ENCODE results near the gene SLC29A3.

Gene SLC29A3

DNA sequence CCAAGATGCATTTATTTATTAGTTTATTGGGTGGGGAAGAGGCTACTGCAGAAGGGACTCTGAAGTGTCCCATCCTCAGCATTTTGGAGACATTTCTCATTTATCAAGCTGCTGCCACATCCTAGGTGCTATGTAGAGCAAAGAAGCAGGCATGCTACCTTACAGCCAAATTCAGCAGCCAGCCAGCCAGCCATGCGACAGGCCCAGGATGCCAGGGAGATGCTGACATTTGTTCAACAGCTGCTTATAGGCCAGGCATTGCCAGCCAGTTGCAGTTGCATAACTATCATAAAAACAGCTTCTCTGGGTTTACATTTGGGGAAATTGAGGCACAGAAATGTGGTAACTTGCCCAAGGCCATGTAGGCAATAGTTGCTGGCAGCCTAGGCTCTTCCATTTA, 2.3 kb downstream of the SLC29A3 start:
- DNase-seq (ENCODE audit: low spot score): no peak

DNA sequence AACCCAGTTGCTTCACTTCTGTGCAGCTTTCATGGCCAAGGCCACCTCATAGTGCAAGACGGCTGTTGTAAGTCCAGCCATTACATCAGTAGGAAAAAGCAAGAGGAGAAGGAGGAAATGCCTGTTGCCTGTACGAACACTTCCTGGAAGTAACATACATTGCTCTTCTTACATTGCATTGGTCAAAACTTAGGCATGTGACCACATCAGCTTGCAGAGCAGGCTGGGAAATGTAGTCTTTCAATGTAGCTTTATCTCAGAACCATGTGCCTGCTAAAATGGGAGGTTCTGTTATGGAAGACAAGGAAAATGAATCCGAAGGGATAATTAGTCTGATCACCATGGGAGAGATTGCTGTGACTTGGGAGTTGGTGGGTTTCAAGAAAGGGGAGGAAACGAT, 4.3 kb downstream of the SLC29A3 start:
- DNase-seq (ENCODE audit: low spot score): no peak

DNA sequence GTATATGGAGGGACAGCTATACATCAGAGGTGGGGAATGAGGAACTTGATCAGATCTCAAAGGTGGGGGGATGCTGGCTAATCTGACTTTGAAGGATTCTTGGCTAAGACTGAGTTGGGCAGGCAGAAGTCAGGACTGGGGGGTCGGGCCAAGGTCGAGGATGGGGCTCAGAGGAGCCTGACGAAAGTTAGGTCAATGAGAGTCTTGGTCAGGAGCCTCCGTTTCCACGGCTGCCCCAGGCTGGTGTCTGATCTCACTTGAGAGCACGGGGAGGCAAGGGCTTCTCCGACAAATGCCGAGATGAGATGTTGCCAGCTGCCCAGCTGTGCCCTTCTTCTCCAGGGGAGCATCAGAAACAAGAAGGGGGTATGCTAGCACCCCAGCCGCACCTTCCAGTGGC, 5.7 kb downstream of the SLC29A3 start:
- no peak for DNase-seq (ENCODE audit: low spot score)

DNA sequence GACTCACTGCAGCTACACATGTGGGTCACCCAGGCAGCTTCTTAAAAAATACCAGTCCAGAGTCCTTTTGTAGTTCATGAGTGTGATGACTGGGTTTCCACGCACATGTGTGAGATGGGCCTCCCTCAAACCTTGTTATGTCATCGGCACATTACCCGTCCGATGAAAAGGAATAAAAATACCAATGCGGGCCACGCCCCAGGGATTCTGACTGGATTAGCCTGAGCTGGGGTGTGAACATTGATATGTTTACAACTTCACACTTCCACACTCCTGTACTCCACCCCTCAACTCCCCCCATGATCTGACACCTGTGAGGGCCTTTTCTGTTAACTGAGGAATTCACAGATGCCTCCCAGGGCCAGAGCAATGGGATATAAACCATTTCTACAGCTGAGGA, 6.2 kb downstream of the SLC29A3 start:
- DNase-seq (ENCODE audit: low spot score): no peak

DNA sequence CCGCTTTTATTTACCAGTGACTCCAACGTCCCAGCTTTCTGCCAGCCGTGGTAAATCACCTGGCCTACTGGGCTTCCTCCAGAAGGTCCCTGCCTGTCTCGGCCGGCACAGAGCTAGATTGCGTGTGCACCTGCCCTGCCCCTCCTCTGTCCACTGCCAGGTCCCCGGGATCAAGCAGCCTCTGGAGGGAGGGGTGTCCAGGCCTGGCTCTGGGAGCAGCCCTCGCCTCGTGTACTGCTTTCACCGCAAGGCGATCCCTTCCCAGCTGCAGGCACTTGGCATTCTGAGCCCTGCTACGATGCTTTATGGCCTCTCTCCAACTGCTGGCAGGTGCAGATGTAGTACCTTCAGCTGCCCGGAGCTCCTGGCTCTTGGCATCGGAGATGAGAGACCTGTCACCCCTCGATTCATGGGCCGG, 7.4 kb downstream of the SLC29A3 start:
- DNase-seq (ENCODE audit: low spot score): no peak

DNA sequence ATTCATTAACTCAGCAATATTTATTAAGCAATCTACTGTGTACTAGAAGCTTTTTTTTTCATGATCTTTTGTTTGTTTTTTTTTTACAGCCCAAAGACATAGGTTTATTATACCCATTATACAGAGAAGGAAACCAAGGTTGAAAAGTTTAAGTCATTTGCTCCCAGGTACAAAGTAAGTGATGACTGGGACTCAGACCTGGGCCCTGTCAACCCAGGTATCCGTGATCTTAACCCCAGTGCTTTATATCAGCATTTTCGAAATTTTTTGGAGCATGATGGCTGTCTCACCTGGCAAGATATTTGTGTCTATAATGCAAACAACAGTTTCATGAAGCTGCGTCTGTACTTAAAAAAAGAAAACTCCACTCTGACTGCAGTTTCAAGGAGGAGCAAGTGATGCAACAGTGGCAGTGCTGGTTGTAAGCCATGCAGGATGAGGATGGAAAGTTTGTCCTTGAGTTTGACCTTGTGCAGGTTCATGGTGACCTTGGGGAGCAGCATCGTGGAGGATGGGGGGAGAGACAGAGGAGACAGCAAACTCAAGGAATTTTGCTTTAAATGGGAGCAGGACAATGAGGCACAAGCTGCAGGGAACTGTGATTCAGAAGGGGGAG, 11.8 kb downstream of the SLC29A3 start:
- no peak for DNase-seq (ENCODE audit: low spot score)

DNA sequence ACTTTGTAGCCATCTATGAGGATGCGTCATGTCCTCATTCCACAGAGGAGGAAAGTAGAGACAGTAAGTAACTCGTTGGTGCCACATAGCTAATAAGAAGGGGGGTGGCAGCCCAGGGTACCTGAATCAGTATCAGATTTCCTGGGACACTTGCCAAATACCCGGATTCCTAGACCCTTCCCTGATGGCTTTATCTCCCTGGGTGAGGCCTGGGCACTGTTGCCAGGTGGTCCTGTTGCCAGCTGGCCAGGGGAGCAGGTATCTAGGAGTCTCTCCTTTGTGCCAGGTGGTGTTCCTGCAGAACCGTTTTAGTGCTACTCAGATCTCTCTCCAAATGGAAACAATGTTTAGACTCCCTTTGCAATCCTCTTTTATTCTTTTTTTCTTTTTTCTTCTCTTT, 12.7 kb downstream of the SLC29A3 start:
- no peak for DNase-seq (ENCODE audit: low spot score)

DNA sequence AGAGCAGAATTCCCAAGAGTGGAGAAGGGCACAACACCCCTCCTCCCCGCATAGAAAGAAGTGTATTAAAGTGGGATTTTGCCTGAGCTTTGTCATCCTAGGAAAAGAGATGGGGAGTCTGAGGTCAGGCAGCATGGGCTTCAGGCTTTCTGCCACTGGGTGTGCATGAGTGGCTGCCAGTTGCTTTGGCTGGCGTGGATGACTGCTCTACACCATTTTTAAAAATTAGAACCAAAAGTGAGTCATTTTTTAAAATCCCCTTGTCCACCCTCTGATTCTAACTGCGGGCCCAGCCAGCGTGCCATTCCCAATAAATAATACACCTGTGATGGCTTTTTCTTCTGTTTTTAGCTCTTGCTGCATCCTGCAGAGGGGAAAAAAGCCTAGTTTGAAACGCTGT, 13.4 kb downstream of the SLC29A3 start:
- DNase-seq (ENCODE audit: low spot score): no peak

DNA sequence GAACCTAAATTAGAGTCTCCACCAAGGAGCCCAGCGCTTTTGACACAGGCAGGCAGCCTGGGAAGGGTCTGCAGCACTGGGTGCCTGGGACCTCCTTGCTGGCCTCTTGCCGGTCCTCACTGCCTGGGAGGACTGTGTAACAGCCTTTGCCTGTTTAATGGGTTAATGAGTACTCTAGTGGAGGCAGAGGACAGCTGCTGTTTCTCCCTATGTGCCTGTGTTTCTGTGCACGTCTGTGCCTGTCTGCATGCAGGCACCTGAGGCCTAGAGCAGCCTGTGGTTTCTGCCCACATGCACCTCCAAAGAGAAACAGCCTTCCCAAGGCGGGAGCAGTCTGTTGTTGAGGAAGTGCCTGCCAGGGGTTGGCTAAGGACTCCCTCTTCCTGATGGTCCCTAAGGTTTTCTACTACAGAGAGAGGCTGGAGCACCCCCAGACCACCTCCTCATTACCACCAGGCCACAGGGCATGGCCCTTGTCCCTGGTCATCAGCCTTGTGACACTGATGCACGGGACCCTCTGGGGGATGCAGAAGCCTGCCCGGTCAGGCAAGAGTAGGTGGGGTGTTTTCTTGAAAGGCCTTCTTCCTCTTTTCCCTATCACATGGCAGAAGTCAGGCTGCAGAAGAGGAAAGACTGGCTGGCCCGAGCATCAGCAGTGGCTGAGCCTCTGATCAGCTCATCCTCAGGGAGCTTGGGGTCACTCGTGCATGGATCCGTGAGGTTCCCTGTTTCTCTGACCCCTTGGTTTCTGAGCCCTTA, 14.2 kb downstream of the SLC29A3 start:
- no peak for DNase-seq (ENCODE audit: low spot score)

DNA sequence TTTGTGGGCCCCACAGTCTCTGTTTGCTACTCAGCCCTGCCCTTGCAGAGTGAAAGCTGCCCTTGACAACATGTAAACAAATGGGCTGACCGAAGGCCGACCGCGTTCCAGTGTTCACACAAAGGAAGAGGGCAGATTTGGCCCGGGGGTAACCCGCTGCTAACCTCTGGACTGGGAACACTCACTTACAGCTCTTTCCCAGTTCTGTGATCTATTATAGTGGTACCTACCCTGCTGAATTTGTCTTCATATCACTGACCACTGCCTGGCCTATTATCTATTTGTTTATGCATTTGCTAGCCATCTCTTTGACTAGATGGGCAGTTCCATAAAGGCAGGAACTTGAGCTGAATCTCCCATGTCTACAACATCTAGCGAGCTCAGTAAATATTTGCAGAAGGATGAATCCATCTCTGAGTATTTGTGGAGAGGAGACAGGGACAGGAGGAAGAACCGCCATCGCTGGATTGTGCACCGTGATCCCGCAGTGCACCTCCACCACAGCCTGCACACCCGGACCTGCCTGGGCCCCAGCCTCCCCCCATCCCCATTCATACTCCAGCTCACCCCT, 15.2 kb downstream of the SLC29A3 start:
- no peak for DNase-seq (ENCODE audit: low spot score)

DNA sequence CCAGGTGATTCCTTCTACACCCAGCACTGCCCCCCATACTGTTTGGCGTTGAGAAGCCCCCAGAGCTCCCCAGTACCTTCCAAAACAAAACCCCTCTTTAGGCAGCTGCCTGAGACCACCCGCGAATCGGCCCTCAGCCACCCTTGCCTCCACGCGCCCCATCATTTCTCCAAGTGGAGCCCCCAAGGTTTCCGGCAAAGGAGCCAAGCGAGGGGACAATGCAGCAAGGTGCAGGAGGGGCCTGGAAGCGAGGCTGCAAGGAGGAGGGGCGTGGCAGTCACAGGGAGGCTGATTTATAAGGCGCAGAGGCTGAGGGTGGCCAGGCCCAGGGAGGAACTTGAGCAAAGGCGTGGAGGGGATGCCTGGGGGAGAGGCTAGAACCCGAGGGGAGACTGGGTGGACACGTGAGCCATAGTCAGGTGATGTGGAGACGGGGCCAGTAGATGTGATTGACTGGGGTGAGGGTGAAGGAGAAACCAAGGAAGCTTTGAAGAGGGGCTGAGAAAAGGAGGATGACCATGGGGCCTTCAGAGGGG, 16.2 kb downstream of the SLC29A3 start:
- DNase-seq (ENCODE audit: low spot score): no peak

DNA sequence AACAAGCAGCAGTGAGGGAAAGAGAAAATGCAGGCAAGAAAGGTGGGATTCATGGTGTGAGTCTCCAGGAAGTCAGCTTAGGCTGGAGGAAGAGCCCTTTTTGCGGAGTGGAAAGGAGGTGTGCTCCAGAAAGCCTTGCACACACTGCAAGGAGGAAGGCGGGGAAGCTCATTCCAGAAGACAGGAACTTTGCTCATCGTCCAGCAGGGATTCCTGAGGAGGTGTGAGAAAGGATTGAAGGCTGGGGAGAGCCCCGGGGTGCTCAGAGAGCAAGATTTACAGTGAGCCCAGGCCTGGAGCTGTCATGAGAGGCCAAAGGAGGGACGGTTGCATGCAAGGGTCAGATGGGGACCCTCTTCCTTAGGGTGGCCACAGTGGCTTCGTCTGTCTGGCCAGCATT, 17.6 kb downstream of the SLC29A3 start:
- no peak for DNase-seq (ENCODE audit: low spot score)

DNA sequence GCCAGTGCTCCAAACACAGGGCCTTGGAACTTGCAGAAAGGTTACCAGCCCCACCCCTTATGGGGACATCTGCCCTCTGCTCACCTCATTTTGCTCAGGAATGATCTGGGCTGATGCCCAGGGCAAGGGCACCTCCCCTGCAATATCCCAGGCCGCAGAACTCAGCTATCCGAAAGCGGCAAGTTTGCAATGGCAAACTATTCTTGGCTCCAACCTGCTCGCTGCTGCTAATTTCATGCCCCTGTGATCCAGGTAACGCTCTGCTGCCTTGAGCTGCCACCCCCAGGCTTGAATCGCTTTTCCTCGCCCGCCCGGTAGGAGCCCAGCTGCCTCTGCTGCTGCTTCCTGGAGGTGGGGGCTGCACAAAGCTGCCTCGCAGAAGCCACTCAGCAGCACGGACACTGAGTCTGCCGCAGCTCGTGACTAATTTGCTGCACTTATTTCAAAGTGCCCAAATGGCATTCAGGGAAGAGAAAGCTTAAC, 18.2 kb downstream of the SLC29A3 start:
- no peak for DNase-seq (ENCODE audit: low spot score)

DNA sequence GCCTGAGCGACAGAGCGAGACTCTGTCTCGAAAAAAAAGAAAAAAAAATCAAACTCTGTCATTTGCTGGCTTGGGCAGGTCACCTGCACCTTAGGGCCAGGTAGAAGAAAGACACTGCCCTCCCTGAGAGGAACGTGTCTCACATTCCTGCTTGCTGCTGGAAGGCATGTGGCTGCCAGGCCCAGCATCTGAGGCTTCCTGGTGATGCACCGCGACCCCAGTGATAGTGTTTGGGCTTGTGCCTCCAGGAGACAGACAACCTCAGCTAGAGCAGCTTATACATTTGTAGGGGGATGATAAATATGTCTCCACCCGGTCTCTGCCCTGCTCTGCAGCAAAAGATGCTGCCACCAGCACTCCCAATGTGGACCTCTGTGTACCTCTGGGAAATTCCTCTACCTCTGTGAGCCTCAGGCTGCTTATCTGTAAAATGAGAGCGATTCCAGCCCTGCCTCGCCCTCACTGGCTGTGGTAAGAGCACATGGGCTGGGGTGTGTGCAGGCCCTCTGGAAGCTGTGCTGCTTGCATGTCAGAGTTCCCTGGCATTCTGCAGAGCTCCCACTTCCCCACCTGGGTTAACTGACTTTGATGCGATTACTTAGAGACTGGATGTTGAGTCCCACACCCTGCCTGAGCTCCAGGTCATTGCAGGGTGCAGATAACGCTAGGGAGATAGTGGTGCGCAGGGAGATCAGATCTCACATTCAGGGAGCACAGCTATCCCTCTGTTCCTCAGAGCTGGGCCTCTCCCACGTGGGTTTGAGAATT, 19.9 kb downstream of the SLC29A3 start:
- DNase-seq (ENCODE audit: low spot score): no peak

DNA sequence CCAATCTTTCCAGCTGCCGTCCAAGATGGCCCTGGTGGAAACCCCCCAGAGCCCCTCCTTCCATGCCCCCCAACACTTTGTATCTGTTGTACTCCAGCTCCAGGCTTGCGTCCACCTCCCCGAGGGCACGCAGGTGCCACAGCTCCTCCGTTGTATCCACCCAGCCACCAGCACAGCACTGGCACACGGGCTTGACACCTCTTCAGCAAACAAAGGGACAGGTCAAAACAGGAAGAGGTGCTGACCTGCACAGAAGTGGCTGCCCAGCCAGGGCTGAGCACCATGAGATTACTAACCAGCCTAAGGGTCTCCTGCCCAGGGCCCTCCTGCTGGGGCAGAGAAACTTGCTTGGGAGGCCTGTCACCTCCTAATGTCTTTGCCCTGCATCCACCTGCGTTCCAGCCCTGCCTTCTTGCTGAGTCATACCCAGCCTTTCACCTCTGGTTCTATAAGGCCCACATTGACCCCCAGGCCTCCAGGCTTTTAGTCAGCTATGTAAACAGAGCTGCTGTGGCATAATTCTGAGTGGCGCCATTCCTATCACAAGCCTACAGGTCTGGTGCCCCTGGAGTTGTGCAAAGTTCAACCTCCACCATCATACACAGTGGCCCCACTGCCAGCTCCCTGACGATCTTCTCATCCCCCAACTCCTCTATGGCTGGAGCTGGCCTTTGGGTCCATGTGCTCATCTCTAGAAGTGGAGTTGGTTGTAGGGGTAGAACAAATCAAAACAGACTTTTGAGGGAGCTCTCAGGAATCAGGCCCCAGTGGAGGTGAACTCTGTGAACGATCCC, 20.9 kb downstream of the SLC29A3 start:
- DNase-seq (ENCODE audit: low spot score): no peak

DNA sequence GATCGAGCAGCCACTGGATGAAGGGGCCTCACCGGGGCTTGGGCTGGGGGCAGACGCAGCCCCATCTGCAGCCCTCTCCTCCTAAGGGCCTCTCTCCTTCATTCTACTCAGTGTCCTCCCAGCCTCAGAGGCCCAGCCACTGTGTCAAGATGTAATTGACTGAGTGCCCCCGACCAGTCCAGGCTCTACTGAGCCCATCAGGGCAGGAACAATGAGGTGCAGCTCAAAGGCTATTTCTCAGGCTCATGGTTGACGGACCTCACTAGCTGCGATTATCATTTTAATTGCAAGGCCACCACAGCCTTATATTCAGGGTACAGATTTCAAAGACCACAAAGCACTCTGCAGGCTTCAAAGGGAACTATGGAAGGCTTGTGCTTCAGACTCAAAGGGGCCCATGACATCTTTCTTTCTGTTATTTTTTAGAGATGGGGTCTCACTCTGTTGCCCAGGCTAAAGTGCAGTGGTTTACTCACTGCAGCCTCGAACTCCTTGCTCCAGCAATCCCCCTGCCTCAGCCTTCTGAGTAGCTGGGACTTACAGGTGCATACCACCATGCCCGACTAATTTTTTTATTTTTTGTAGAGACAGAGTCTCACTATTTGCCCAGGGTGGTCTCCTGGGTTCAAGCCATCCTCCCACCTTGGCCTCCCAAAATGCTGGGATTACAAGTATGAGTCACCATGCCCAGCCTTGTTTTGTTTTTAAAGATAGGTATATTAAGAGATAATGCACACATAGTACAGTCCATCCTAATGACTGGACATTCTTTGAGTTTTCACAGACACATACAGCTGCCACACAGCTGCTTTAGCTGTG, 23.7 kb downstream of the SLC29A3 start:
- no peak for DNase-seq (ENCODE audit: low spot score)

DNA sequence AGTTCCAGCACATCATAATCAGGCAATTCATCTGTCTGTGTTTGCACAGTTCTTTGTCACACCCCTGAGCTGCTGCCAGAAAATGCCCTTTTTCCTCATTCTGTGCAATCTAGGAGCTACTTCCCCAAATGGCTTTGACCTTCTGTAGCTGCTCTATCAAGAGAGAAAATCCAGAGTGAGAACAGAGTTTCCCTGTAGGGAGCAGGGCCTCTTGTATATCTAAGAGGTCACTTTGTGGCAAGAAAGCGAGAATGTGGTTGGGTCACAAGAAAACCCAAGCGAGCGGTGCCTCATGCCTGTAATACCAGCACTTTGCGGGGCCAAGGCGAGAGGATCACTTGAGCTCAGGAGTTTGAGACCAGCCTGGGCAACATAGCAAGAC, 24.3 kb downstream of the SLC29A3 start:
- no peak for DNase-seq (ENCODE audit: low spot score)

DNA sequence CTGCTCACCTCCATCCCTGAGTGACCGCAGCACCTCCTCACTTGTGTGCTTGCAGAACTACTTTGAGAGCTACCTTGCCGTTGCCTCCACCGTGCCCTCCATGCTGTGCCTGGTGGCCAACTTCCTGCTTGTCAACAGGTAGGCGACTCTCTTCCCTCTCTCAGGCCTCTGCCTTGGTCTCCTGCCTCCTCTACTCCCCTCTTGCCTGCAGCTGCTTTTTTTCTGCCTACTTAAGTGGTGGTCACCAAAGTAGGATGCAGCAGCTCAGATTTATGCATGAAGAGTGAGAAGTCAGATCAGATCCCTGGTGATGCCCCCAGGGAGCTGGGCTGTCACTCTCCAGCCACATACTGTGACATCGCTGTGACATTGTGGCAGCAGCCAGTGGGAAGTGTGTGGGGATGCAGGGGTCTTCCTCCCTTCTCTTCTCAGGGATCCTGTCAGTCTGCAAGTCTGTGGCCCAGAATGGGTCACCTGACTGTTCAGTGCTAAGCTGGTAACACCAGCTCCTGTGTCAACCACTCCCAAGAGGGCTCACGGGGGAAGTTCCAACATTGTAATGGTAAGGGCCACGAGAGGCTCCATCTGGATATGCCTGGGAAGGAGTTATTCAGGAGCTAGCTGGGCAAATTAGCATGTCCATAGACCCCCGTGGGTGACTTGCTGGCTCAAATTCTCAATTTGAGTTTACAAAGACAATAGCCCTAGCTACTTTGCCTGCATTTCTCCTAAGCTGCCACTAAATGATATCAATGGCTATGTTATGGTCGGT, 25.3 kb downstream of the SLC29A3 start:
- DNase-seq (ENCODE audit: low spot score): no peak

DNA sequence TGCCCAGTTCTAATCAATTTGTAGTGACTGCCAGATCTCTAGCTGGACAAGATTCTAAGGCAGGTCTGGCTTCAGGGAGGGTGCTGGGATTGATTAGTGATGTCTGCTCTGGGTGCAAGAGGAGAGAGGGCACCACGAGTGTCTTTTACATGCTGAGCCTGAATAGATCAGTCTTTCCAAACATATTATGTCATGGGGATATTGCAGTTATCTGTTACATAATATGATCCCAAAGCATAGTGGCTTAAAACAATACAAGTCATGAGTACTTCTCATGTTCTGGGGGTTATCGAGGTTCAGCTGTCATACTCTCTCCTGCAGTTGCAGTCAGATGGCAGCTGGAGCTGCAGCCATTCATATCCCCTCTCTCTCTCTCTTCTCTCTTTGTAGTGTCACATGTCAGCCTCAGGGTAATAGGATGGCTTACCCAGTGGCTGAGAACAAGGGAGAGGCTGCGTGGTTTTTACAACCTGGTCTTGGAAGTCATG, 26.0 kb downstream of the SLC29A3 start:
- DNase-seq (ENCODE audit: low spot score): no peak

DNA sequence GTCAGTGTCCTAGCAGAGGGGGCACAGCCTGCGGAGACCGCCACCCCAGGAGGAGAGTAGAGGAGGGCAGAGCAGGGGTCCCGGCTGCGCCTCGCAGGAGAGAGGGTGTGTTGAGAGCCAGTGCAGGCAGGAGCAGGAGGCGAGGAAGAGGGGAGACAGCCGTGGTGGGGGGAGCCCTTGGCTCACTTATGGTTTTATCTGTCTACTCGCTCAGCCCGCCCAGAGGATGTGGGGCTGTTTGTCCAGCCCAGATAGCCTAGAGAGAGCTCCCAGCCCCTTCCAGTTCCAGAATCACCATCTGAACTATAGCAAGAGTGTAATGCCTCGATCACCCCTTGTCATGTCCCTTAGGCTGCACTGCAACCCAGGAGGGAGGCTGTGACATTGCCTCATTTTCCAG, 26.6 kb downstream of the SLC29A3 start:
- DNase-seq (ENCODE audit: low spot score): no peak

All from left forelimb (tissue), 1 donor.